ENCODE data around the gene MAST4. TPM values are rescaled to one million over a fixed set of nuclear protein-coding genes. Genes with fewer than 3 reads are reported as not detected.
"Not testable (repeated sequence)": the region's sequence is repeated elsewhere in the genome, so short reads cannot be mapped to it uniquely, and the experiment has no call there.

MAST4 gene
- total RNA-seq, 1 donor from 2014 or later = 10.5 TPM

DNA sequence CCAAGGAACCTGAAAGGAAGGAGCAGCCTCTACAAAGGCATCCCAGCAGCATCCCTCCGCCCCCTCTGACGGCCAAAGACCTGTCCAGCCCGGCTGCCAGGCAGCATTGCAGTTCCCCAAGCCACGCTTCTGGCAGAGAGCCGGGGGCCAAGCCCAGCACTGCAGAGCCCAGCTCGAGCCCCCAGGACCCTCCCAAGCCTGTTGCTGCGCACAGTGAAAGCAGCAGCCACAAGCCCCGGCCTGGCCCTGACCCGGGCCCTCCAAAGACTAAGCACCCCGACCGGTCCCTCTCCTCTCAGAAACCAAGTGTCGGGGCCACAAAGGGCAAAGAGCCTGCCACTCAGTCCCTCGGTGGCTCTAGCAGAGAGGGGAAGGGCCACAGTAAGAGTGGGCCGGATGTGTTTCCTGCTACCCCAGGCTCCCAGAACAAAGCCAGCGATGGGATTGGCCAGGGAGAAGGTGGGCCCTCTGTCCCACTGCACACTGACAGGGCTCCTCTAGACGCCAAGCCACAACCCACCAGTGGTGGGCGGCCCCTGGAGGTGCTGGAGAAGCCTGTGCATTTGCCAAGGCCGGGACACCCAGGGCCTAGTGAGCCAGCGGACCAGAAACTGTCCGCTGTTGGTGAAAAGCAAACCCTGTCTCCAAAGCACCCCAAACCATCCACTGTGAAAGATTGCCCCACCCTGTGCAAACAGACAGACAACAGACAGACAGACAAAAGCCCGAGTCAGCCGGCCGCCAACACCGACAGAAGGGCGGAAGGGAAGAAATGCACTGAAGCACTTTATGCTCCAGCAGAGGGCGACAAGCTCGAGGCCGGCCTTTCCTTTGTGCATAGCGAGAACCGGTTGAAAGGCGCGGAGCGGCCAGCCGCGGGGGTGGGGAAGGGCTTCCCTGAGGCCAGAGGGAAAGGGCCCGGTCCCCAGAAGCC is 569.6 kb downstream of the MAST4 start:
- peak; percentile 83 for DNase-seq (ENCODE audit: extremely low spot score, unreplicated experiment)
- Mint-ChIP-seq H3K27ac (ENCODE audit: unreplicated experiment) (no peak overlapping the region), H3K36me3 (ENCODE audit: unreplicated experiment) (peaks cover 11% of the 10 kb centered on the region), H3K4me3 (ENCODE audit: unreplicated experiment) (no peak overlapping the region), H3K9me3 (ENCODE audit: unreplicated experiment) (no peaks in the 10 kb centered on the region), H3K4me1 (ENCODE audit: unreplicated experiment) (peaks cover 9% of the 10 kb centered on the region), H3K27me3 (ENCODE audit: unreplicated experiment) (no peaks in the 10 kb centered on the region)
- TF ChIP-seq, protein P1, sequence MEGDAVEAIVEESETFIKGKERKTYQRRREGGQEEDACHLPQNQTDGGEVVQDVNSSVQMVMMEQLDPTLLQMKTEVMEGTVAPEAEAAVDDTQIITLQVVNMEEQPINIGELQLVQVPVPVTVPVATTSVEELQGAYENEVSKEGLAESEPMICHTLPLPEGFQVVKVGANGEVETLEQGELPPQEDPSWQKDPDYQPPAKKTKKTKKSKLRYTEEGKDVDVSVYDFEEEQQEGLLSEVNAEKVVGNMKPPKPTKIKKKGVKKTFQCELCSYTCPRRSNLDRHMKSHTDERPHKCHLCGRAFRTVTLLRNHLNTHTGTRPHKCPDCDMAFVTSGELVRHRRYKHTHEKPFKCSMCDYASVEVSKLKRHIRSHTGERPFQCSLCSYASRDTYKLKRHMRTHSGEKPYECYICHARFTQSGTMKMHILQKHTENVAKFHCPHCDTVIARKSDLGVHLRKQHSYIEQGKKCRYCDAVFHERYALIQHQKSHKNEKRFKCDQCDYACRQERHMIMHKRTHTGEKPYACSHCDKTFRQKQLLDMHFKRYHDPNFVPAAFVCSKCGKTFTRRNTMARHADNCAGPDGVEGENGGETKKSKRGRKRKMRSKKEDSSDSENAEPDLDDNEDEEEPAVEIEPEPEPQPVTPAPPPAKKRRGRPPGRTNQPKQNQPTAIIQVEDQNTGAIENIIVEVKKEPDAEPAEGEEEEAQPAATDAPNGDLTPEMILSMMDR (IDR thresholded peaks at IDR 0.05) = peak; percentile 43

DNA sequence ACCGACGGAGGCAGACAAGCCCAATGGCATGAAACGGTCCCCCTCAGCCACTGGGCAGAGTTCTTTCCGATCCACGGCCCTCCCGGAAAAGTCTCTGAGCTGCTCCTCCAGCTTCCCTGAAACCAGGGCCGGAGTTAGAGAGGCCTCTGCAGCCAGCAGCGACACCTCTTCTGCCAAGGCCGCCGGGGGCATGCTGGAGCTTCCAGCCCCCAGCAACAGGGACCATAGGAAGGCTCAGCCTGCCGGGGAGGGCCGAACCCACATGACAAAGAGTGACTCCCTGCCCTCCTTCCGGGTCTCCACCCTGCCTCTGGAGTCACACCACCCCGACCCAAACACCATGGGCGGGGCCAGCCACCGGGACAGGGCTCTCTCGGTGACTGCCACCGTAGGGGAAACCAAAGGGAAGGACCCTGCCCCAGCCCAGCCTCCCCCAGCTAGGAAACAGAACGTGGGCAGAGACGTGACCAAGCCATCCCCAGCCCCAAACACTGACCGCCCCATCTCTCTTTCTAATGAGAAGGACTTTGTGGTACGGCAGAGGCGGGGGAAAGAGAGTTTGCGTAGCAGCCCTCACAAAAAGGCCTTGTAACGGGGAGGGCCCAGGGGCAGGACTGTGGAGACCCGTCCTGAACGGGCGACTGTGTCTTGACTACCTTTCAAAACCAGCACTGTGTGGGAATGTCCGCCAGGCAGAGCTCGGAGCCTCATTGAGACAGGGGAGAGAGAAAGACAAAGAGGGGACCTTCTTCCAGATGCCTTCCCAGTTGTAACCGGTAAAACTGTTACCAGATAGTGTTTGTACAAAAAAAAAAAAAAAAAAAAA is 570.5 kb downstream of the MAST4 start:
- Mint-ChIP-seq H3K9me3 (ENCODE audit: unreplicated experiment) (no peaks in the 10 kb centered on the region), H3K36me3 (ENCODE audit: unreplicated experiment) (peaks cover 11% of the 10 kb centered on the region), H3K4me1 (ENCODE audit: unreplicated experiment) (peaks cover under 1% of the 10 kb centered on the region), H3K27ac (ENCODE audit: unreplicated experiment) (no peak overlapping the region), H3K4me3 (ENCODE audit: unreplicated experiment) (no peak overlapping the region), H3K27me3 (ENCODE audit: unreplicated experiment) (no peaks in the 10 kb centered on the region)
- DNase-seq (ENCODE audit: extremely low spot score, unreplicated experiment) = no peak
- TF ChIP-seq, protein P1 (IDR thresholded peaks at IDR 0.05) = no peak

DNA sequence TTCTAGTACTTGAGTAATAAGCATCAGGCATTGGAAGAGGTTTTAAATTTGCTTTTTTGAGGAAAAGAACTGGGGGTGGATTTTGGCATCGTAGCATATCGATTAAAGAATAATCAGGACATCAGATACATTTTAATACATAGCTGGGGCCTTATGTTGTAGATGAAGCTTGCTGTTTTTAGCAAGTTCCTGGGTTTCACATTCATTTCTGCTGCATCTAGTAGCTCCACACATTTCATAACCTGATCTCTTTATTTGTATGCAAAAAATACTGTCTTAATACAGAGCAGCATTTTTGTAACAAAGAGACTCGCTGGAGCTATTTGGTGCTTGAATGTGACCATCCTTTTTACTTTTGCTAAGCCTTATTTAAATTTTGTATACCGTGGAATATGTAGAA is 571.9 kb downstream of the MAST4 start:
- H3K27me3 Mint-ChIP-seq (ENCODE audit: unreplicated experiment) = no peaks in the 10 kb centered on the region
- peaks cover 9% of the 10 kb centered on the region for H3K36me3 Mint-ChIP-seq (ENCODE audit: unreplicated experiment)
- no peak overlapping the region for H3K4me3 Mint-ChIP-seq (ENCODE audit: unreplicated experiment)
- no peak for DNase-seq (ENCODE audit: extremely low spot score, unreplicated experiment)
- H3K27ac Mint-ChIP-seq (ENCODE audit: unreplicated experiment) = no peak overlapping the region
- no peaks in the 10 kb centered on the region for H3K9me3 Mint-ChIP-seq (ENCODE audit: unreplicated experiment)
- TF ChIP-seq, protein P1 (IDR thresholded peaks at IDR 0.05) = no peak
- no peaks in the 10 kb centered on the region for H3K4me1 Mint-ChIP-seq (ENCODE audit: unreplicated experiment)

DNA sequence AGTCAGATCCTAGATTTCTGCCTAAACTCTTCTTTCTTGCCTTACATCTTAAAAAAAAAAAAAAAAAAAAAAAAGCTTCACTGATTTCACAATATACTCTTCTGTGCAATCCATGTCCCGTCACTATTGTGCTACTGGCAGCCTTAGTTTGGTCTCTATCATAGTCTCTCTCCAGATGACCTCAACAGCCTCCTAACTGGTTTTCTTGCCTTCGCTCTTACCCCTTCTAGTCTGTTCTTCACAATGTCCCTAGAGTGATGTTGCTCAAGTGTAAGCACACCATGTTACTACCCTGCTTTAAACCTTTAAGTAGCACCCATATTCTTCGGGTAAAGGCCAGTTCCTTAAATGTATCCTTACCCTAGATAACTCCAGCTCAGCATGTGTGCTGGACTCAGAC is 574.6 kb downstream of the MAST4 start:
- no peak overlapping the region for H3K27ac Mint-ChIP-seq (ENCODE audit: unreplicated experiment)
- peaks cover 2% of the 10 kb centered on the region for H3K36me3 Mint-ChIP-seq (ENCODE audit: unreplicated experiment)
- TF ChIP-seq, protein P1 (IDR thresholded peaks at IDR 0.05) = no peak
- H3K9me3 Mint-ChIP-seq (ENCODE audit: unreplicated experiment) = no peaks in the 10 kb centered on the region
- H3K4me1 Mint-ChIP-seq (ENCODE audit: unreplicated experiment) = no peaks in the 10 kb centered on the region
- H3K27me3 Mint-ChIP-seq (ENCODE audit: unreplicated experiment) = no peaks in the 10 kb centered on the region
- DNase-seq (ENCODE audit: extremely low spot score, unreplicated experiment) = no peak
- H3K4me3 Mint-ChIP-seq (ENCODE audit: unreplicated experiment) = no peak overlapping the region

DNA sequence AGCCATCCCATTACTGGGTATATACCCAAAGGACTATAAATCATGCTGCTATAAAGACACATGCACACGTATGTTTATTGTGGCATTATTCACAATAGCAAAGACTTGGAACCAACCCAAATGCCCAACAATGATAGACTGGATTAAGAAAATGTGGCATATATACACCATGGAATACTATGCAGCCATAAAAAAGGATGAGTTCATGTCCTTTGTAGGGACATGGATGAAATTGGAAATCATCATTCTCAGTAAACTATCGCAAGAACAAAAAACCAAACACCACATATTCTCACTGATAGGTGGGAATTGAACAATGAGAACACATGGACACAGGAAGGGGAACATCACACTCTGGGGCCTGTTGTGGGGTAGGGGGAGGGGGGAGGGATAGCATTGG is 577.2 kb downstream of the MAST4 start:
- H3K9me3 Mint-ChIP-seq (ENCODE audit: unreplicated experiment) = peaks cover 11% of the 10 kb centered on the region
- DNase-seq (ENCODE audit: extremely low spot score, unreplicated experiment); H3K4me3 Mint-ChIP-seq (ENCODE audit: unreplicated experiment); H3K36me3 Mint-ChIP-seq (ENCODE audit: unreplicated experiment); H3K27me3 Mint-ChIP-seq (ENCODE audit: unreplicated experiment); H3K27ac Mint-ChIP-seq (ENCODE audit: unreplicated experiment); H3K4me1 Mint-ChIP-seq (ENCODE audit: unreplicated experiment): not testable (repeated sequence)

Measured in osteocyte (in vitro differentiated cells).